Measurements from ENCODE around the gene CDK19. TPM values are rescaled to one million over a fixed set of nuclear protein-coding genes. Genes with fewer than 3 reads are reported as not detected.

Gene CDK19
- total and polyA plus RNA-seq, 2 of the 13 experiments (the other 11 are each of a cell fraction or from before 2014, with no cell fraction given): 13.4 to 27.0 TPM

GRCh38 chr6:110738899-110739365, 76.3 kb downstream of the CDK19 start (continued):
- no peak for TF ChIP-seq ZNF318 (CRISPR knock-in tag; IDR thresholded peaks at IDR 0.05)
- TF ChIP-seq ELF1 (CRISPR knock-in tag; IDR thresholded peaks at IDR 0.05): peak; percentile 82
- no peak for TF ChIP-seq ZNF121 (CRISPR knock-in tag; IDR thresholded peaks at IDR 0.05)
- TF ChIP-seq ZFP37 (CRISPR knock-in tag; IDR thresholded peaks at IDR 0.05; ENCODE audit: borderline replicate concordance): no peak
- no peak for TF ChIP-seq ZSCAN20 (CRISPR knock-in tag; IDR thresholded peaks at IDR 0.05; ENCODE audit: borderline replicate concordance)
- peak; percentile 82 for TF ChIP-seq PAXIP1 (CRISPR knock-in tag; conservative IDR thresholded peaks at IDR 0.05)
- TF ChIP-seq NCOA1 (CRISPR knock-in tag; IDR thresholded peaks at IDR 0.05): no peak
- no peak for TF ChIP-seq TBL1XR1 (IDR thresholded peaks at IDR 0.05; ENCODE audit: borderline replicate concordance, low read length, partially characterized antibody)
- no peak for TF ChIP-seq ZNF496 (CRISPR knock-in tag; IDR thresholded peaks at IDR 0.05; ENCODE audit: insufficient replicate concordance)
- TF ChIP-seq ZNF563 (CRISPR knock-in tag; IDR thresholded peaks at IDR 0.05): no peak
- peak; percentile 44; the same call in 1 of the 2 replicates for TF ChIP-seq NR2C2 (CRISPR knock-in tag; IDR thresholded peaks at IDR 0.05; ENCODE audit: borderline replicate concordance)
- no peak for TF ChIP-seq BRCA1 (CRISPR knock-in tag; IDR thresholded peaks at IDR 0.05)
- no peak for TF ChIP-seq ZNF674 (CRISPR knock-in tag; IDR thresholded peaks at IDR 0.05; ENCODE audit: low read depth)
- TF ChIP-seq GFI1 (CRISPR knock-in tag; IDR thresholded peaks at IDR 0.05; ENCODE audit: borderline replicate concordance): no peak; the same call in 1 of the 2 replicates
- no peak for TF ChIP-seq NFATC3 (CRISPR knock-in tag; IDR thresholded peaks at IDR 0.05)
- TF ChIP-seq ZNF296 (CRISPR knock-in tag; conservative IDR thresholded peaks at IDR 0.05): no peak
- no peak for TF ChIP-seq ZIK1 (CRISPR knock-in tag; IDR thresholded peaks at IDR 0.05; ENCODE audit: borderline replicate concordance, low read depth)
- TF ChIP-seq ZNF550 (CRISPR knock-in tag; IDR thresholded peaks at IDR 0.05; ENCODE audit: borderline replicate concordance): no peak
- no peak for TF ChIP-seq ATF7-NPFF (CRISPR knock-in tag; IDR thresholded peaks at IDR 0.05; ENCODE audit: low read depth)
- TF ChIP-seq ZNF543 (CRISPR knock-in tag; IDR thresholded peaks at IDR 0.05): no peak

Measured in HepG2 (cell line).